KBM-7 (cell line): ENCODE data around the gene CCSER2.

Experiments
- DNase-seq: peaks from one replicate; pipeline ENCODE4 v3.0.0-alpha.2; 2015
- in situ Hi-C: fragments of 300-500 bp; cut with MboI; formaldehyde crosslinking; loops from 2 replicates; pipeline ENCODE4 v1.14.3; 2020; ENCODE audit warnings: low sequenced_read_pairs, low pct_unique_long_range_greater_than_20kb, mixed read lengths

Gene CCSER2

DNA sequence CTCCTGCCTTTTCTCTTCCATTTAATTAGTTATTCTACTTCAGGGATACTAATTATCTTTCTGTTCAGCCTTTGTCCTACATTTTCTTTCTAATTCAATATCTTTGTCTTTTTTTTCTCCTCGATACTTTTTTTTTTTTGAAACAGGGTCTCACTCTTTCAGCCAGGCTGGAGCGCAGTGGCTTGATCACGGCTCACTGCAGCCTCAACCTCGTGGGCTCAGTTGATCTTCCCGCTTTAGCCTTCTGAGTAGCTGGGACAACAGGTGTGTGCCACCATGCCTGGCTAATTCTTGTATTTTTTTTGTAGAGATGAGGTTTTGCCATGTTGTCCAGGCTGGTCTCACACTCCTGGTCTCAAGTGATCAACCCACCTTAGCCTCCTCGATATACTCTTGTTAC, 38.9 kb downstream of the CCSER2 start:
- in situ Hi-C loops: loop anchor here (25.0 kb wide), 1 partner anchor 170 kb away; no protein-coding TSS in a partner anchor
- DNase-seq: no peak

DNA sequence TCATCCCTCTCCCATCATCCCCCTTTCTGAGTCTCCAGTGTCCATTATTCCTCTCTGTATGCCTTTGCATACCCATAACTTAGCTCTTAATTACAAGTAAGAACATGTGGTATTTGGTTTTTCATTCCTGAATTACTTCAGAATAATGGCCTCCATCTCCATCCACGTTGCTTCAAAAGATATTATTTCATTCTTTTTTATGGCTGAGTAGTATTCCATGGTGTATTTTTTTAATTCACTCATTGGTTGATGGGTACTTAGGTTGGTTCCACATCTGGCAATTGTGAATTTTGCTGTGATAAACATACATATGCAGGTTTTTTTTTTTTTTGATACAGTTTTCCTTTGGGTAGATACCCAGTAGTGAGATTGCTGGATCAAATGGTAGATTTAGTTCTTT, 40.4 kb downstream of the CCSER2 start:
- no peak for DNase-seq
- in situ Hi-C loops: loop anchor here (25.0 kb wide), 1 partner anchor 168 kb away; no protein-coding TSS in a partner anchor

DNA sequence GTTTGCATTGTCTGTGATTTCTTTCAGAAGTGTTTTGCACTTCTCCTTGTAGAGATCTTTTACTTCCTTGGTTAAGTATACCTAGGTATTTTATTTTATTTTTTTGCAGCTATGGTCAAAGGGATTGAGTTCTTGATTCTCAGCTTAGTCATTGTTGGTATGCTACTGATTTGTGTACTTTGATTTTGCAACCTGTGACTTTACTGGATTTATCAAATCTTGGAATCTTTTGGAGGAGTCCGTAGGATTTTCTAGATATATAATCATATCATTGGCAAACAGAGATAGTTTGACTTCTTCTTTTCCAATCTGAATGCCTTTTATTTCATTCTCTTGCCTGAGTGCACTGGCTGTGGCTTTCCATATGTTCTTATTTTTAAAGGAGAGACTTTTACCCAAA, 41.9 kb downstream of the CCSER2 start:
- DNase-seq: no peak
- in situ Hi-C loops: loop anchor here (25.0 kb wide), 1 partner anchor 167 kb away; no protein-coding TSS in a partner anchor

DNA sequence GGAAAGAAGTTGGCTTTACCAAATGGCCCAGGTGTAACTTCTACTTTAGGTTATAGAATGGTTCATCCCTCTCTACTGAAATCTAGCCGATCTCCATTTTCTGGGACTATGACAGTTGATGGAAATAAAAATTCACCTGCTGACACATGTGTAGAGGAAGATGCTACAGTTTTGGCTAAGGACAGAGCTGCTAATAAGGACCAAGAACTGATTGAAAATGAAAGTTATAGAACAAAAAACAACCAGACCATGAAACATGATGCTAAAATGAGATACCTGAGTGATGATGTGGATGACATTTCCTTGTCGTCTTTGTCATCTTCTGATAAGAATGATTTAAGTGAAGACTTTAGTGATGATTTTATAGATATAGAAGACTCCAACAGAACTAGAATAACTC, 43.6 kb downstream of the CCSER2 start:
- in situ Hi-C loops: loop anchor here (25.0 kb wide), 1 partner anchor 165 kb away; no protein-coding TSS in a partner anchor
- no peak for DNase-seq

GRCh38 chr10:84373000-84373399, 44.6 kb downstream of the CCSER2 start:
- no peak for DNase-seq
- in situ Hi-C loops: loop anchor here (25.0 kb wide), 1 partner anchor 164 kb away; no protein-coding TSS in a partner anchor

DNA sequence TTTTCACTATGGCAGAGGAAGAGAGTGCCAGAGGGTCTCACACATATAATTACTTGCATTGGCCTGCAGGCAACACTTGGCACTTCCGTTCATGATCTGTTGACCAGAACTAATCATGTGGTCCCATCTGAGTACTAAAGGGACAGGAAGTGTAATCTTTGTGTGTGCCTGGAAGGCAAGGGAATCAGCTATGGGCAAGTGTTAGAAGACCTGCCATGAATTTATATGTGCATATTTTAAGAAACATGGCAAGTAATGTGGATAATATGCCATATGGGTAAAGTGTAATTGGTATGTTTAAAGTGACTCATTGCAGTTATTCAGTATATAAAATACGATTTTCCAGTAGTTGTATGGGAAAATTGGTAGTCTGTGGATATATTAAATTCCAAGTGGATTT, 46.1 kb downstream of the CCSER2 start:
- in situ Hi-C loops: loop anchor here (25.0 kb wide), 1 partner anchor 163 kb away; no protein-coding TSS in a partner anchor
- no peak for DNase-seq

DNA sequence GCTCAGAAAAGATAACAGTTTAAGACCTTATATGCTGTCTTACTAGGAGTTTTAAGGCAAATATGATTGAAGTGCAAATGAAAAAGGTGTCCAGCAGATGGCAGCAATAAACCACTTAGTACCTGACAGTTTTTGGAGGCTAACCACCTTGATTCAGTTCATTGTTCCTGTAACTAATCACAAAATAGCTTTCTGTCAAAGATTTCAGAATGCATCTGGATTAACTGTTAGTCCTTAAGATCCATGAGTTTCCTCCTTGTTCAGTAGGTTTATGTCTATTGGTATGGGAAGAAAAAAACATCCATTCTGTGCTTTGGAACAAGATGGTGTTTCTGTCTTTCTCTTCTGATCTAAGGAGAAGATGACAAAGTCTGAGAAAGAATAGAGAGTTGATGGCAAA, 46.6 kb downstream of the CCSER2 start:
- peak; percentile 77 for DNase-seq

DNA sequence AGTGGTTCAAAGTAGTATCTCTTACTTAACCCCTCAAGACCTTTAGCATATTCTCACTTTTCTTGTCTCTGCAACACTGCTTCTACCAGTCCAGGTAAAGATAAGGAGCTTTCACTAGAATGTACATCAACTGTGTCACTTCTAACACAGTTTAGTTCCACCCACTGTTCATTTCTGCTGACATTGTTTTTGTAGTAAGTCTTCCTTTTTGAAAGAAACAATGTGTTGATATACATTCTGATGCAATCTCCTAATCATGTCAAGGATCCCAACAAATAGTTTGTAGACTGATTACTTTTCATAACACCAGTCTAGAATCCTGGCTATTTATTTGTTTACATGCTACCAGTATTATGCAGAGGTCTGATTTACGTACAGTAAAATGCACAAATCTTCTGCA, 47.5 kb downstream of the CCSER2 start:
- DNase-seq: no peak
- in situ Hi-C loops: no loop called here

More for the DNA sequence above, 46.6 kb downstream of the CCSER2 start:
- in situ Hi-C loops: no loop called here

DNA sequence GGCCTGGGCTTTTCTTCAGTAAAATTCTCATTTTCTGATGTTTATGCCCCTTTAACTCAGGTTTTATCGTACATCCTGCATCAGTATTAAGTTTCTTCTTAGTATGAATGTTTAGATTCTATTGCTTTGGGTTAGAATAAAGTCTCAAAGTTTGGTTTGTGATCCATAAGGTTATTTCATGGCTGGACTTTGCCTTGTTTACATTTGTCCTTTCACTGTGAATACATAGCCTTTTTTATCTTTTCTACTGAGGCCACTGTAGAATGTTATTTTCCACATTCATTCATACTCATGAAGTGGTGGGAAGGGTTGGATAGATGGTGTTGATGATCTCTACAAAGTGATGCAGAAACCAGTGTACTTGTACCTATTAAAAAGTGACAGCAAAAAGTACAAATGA, 59.8 kb downstream of the CCSER2 start:
- DNase-seq: no peak
- in situ Hi-C loops: no loop called here

GRCh38 chr10:84390364-84390763, 62.0 kb downstream of the CCSER2 start:
- no peak for DNase-seq
- in situ Hi-C loops: no loop called here

DNA sequence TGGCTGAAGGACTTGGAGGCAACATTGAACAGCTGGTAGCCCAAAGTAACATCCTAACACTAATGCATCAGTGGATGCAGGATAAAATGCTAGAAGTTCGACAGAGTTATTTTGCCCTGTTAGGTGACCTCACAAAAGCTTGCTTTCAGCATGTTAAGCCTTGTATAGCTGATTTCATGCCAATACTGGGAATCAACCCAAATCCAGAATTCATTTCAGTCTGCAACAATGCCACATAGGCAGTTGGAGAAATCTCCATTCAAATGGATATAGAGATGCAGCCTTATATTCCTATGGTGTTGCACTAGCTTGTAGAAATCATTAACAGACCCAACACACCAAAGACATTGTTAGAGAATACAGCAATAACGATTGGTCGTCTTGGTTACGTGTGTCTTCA, 62.9 kb downstream of the CCSER2 start:
- no peak for DNase-seq
- in situ Hi-C loops: no loop called here

DNA sequence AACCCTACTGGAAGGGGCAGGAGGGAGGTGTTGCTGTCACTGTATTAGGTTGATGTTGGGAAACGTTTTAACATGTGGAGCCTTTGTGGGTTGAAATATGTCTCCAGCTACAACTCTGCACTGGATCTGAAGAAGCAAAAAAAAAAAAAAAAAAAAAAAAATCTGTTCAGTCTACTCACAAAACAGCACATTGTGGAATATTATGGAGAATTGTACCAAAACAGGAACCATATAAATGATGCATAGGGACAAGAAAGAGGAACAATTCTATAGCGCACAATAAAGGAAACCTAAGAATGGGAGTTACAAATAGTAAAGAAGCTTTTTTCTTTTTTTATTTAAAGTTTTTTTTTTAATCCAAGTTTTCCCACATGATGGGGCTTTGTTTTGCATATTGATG, 63.8 kb downstream of the CCSER2 start:
- in situ Hi-C loops: no loop called here

DNA sequence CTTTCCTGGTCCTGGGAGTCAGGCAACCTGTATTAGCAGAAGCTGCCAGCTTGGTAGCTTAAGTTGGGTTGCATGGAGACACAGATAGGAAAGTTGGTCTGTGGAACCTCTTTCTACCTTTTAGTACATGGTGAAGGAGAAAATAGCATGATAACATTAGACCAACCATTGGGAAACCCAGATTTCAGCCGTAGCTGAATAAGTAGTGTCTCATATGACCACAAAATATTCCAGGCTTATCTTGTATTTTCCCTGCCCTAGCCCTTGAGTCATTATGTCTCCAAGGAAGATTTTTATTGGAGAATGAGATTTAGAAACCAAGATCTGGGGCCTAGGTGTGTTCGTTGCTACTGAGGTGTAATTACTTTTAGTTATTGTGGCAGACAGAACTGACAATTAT, 67.2 kb downstream of the CCSER2 start:
- in situ Hi-C loops: no loop called here
- no peak for DNase-seq

More for the DNA sequence above, 63.8 kb downstream of the CCSER2 start:
- no peak for DNase-seq

- in situ Hi-C loops: no loop called here
- no peak for DNase-seq
Observed at GRCh38 chr10:84397735-84398144, 69.4 kb downstream of the CCSER2 start.

DNA sequence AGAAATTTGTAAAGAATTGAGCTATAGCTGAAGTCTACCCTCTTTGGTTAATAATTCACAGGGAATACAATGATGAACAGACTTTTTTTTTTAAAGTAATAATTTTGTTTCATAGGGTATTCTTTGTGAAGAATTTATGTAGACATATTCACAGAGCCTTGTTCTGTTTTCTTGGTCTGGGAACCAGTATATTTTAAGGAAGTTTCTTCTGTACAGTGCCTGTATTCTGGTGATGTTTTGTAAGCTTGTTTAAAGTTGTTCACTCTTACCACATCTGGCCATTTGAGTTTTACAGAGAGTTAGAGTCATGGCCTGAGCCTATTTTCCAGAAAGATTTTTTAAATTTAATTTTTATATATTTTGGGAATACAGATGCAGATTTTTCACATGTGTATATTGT, 70.3 kb downstream of the CCSER2 start:
- DNase-seq: no peak
- in situ Hi-C loops: no loop called here

DNA sequence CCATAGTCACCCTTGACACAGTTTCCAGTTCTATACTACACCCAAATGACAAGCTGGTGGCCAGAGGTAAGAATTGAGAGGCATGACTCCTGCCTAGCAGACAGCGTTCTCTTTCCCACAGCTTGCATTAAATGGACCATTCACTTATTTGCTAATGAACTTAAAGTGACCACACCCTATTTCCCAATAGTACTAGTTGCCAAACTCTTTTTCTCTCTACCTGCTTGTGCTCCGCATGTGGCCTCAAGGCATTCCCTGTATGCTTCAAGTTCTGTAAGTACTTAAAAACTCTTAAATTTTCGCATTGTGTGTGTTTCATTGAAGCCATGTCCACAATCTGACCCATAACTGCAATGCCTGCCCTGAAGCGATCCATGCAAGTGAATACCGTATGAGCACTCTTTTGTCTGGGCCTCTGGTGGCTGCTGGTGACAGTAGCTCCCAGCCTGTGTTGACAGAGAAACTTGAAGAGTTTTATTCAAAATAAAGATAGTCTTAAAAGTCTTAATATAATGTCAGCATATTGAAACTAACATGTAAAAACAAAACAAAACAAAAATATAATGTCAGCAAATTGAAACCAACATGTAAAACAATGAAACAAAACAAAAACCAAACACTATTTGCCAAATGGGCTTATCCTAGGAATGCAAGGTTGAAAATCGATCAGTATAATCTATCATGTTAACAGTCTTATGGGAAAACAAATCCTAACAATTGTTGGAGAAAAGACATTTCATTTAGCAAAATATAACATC, 73.6 kb downstream of the CCSER2 start:
- in situ Hi-C loops: no loop called here
- no peak for DNase-seq

GRCh38 chr10:84404783-84405182, 76.4 kb downstream of the CCSER2 start:
- in situ Hi-C loops: no loop called here
- no peak for DNase-seq

- in situ Hi-C loops: no loop called here
- DNase-seq: no peak
Observed at GRCh38 chr10:84405662-84406061, 77.3 kb downstream of the CCSER2 start.

DNA sequence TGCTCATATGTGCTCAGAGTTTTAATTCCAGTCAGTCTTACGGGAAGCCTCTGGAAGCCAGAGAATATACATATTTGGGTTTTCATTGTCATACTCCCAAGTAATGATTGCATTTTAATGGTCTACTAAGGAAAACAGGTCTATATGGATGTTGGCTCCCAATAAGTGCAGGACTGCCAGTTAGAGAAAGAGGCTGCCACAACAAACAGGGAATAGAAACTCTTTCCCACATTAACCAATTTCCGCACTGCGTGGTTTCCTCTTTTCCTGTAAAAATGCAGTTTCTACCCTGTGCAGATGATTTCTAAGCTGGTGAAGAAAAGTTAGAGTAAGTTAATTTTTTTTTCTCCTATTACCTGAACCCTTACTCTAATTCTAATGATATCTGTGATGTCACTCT, 78.2 kb downstream of the CCSER2 start:
- in situ Hi-C loops: no loop called here

DNA sequence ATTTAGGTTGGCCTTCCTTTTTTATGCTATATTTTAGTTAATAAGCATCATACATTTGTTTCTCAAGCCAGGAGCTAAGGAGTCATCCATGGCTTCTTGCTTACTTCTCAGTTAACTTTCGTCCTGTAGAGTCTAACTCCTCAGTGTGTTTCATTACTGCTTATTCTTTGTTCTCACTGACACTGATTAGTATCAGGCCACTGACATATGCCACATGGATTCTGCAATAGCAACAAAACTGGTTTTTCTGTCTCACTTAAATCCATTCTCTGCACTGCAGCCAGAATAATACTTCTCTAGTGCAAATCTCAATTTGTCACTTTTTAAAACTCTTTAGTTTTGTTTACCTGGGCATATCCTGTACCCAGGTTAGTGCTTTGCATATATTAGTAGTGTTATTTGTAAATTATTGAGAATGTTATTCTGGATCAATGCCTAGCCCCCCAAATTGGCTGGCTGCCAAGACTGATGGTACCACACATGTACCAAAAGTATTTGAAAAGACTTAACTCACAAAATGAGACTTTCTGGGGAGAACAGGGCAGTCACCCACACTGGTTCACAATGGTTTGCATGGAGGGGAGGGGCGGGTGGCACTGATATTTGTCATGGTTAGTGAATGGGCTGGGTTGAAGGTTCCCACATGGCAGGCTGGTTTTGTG, 79.1 kb downstream of the CCSER2 start:
- no peak for DNase-seq
- in situ Hi-C loops: no loop called here

More for the DNA sequence above, 78.2 kb downstream of the CCSER2 start:
- DNase-seq: no peak
